Measurements from ENCODE around the gene UBR3.

Gene UBR3

GRCh38 chr2:169906731-169907130 lies 79.5 kb downstream of the UBR3 start:
- FAIRE-seq (no peak), DNase-seq (ENCODE audit: insufficient read length, low spot score) (no peak)
- TF ChIP-seq CTCF (IDR thresholded peaks at IDR 0.05; ENCODE audit: insufficient read depth, missing control alignments), result no peak

- DNase-seq (ENCODE audit: insufficient read length, low spot score) (no peak), FAIRE-seq (no peak)
- TF ChIP-seq CTCF (IDR thresholded peaks at IDR 0.05; ENCODE audit: insufficient read depth, missing control alignments), result no peak
These were observed 82.1 kb downstream of the UBR3 start for GRCh38 chr2:169909376-169909775.

GRCh38 chr2:169910109-169910799 lies 83.0 kb downstream of the UBR3 start:
- FAIRE-seq (no peak), DNase-seq (ENCODE audit: insufficient read length, low spot score) (no peak)
- TF ChIP-seq CTCF (IDR thresholded peaks at IDR 0.05; ENCODE audit: insufficient read depth, missing control alignments), result no peak

GRCh38 chr2:169911119-169911518 lies 83.9 kb downstream of the UBR3 start:
- DNase-seq (ENCODE audit: insufficient read length, low spot score), result no peak
- peak; percentile 86 for FAIRE-seq
- no peak for TF ChIP-seq CTCF (IDR thresholded peaks at IDR 0.05; ENCODE audit: insufficient read depth, missing control alignments)

GRCh38 chr2:169916623-169917022 lies 89.4 kb downstream of the UBR3 start:
- FAIRE-seq (no peak), DNase-seq (ENCODE audit: insufficient read length, low spot score) (no peak)
- TF ChIP-seq CTCF (IDR thresholded peaks at IDR 0.05; ENCODE audit: insufficient read depth, missing control alignments), result no peak

- TF ChIP-seq CTCF (IDR thresholded peaks at IDR 0.05; ENCODE audit: insufficient read depth, missing control alignments), result no peak
- DNase-seq (ENCODE audit: insufficient read length, low spot score) (no peak), FAIRE-seq (no peak)
These were observed 96.7 kb downstream of the UBR3 start for GRCh38 chr2:169923977-169924376.

- TF ChIP-seq CTCF (IDR thresholded peaks at IDR 0.05; ENCODE audit: insufficient read depth, missing control alignments), result no peak
- no peak for DNase-seq (ENCODE audit: insufficient read length, low spot score)
These were observed 98.7 kb downstream of the UBR3 start for GRCh38 chr2:169925968-169926367.

More at GRCh38 chr2:169925968-169926367, 98.7 kb downstream of the UBR3 start:
- FAIRE-seq, result no peak

All from D721Med (cell line).